ENCODE measurements around the gene TDRD7.

- TF ChIP-seq CTCF (IDR thresholded peaks at IDR 0.05) (no peak), POLR2A (IDR thresholded peaks at IDR 0.05) (no peak)
Observed at GRCh38 chr9:97382099-97382718, 29.7 kb upstream of the TDRD7 start.

All from prostate gland (tissue), 2 donors.